ENCODE results near the gene LGALS9. TPM values are rescaled to one million over a fixed set of nuclear protein-coding genes. Genes with fewer than 3 reads are reported as not detected.

LGALS9 gene
- polyA plus RNA-seq, 3 donors, result 17.2 to 19.7 (median 18.4) TPM

DNA sequence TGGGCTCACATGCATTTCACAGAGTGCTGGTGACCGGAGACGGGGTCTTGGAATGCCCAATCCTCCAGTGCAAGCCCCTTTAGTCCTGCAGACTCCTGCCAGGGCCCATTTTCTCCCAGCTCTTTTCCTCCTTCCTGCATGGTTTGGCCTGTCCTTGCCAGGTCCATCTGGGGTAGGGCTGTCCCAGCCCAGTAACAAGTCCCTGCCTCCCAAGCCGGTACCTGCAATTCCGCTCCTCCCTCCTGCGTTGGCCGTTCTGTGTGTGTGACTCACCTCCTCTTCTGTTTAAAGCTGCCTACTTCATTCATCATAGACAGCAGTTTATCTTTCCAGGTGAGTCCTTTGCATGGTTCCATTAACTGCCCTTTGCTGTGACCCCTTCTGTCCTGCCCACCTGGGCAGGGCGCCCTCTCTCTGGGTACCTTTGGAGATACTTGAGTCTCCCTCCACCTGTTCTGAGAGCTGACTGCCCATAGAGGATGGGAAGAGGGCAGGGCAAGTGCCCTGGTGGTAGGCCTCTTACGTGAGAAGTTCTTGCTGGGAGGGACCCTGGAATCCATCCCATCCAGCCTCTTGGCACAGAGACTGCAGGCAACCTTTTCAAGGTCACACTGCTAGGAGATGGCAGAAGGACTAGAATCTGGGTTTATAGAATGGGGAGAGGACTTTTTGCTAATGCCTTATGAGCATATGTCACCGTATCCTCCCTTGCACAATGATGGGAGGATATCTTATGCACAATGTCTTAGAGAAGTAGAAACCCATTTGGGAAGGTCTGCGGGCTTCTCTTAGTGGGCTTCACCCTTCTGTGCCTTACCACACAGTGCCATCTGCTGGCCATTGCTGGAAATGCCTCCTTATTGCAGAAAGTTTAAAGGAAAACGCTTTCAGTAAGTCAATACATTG lies 29.7 kb upstream of the LGALS9 start:
- peak; percentile 83 for DNase-seq

DNA sequence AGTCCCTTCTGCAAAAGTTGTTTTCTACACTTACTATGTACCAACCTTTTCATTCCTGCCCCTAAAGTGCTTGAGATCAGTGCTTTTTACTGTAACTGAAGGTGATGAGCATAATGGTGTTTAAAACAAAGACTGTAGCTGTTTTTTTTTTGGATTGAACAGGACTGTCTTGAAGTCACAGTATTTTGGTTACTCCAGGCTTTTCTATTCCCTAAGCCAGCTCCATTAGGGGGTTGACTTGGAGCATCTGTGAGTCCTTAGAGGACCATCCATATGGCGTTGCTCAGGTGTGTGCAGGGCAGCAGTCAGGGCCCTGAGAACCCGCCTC lies 29.0 kb upstream of the LGALS9 start:
- no peak for DNase-seq

GRCh38 chr17:27602721-27603420 lies 28.1 kb upstream of the LGALS9 start:
- peak; percentile 72 for DNase-seq

DNA sequence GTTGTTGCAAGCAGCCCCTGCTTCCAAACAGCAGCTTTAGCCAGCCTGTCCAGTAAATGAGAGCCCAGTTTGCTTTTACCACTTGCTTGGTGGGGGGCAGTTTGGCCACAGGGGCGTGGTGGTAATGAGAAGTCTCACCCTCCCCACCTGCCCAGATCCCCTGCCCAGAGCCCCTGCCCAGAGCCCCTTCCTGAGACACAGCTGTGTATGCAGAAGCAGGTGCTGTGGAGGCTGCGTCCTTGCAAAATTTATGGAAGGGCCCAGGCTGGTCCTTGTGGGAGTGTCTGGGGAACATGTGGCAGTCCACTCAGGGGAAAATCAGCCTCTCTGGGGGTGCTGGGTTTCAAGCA lies 27.6 kb upstream of the LGALS9 start:
- DNase-seq, result no peak

- DNase-seq, result no peak
Measured at GRCh38 chr17:27603880-27604794, 26.9 kb upstream of the LGALS9 start.

DNA sequence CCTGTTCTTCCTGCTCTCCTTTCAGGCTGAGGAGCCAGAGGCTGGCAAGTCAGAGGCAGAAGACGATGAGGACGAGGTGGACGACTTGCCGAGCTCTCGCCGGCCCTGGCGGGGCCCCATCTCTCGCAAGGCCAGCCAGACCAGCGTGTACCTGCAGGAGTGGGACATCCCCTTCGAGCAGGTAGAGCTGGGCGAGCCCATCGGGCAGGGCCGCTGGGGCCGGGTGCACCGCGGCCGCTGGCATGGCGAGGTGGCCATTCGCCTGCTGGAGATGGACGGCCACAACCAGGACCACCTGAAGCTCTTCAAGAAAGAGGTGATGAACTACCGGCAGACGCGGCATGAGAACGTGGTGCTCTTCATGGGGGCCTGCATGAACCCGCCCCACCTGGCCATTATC lies 25.6 kb upstream of the LGALS9 start:
- no peak for DNase-seq

GRCh38 chr17:27607521-27608091 lies 23.4 kb upstream of the LGALS9 start:
- no peak for DNase-seq

DNA sequence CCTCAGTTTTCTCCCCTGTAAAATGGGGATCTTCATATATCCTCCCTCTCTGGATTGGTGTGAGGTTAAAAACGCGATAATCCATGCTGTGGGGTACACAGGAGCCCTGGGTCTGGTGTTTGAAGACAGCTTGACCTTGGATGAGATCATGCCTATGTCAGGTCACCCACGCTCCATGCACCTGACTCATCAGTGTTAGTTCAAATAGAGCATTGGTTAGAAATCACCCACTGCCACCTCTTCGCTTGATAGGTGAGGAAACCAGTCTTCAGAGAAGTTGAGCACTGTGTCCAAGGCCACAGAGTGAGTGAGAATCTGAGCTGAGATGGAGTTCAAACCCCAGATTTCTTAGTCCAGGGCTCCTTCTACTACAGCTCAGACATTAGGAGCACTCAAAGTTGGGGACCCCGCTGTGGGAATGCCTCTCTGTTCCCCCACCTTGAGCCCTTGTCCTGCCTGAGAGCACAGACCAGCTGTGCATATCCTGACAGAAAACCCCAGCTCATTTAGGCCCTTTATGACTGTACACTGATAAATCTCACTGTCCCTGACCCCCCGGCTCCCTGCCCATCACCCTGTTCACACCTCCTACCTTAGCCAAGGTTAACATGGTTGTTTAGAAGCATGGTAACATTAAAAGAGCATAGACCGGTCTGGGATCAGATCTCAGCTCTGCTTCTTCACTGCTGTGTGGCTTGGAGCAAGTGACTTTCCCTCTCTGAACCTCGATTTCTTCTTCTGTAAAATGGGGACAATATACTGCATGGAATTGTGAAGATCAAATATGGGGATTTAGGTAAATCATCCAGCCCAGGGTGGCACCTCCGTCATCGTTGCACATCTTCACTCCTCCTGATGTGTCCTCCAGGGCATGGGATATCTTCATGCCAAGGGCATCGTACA lies 22.4 kb upstream of the LGALS9 start:
- no peak for DNase-seq

DNA sequence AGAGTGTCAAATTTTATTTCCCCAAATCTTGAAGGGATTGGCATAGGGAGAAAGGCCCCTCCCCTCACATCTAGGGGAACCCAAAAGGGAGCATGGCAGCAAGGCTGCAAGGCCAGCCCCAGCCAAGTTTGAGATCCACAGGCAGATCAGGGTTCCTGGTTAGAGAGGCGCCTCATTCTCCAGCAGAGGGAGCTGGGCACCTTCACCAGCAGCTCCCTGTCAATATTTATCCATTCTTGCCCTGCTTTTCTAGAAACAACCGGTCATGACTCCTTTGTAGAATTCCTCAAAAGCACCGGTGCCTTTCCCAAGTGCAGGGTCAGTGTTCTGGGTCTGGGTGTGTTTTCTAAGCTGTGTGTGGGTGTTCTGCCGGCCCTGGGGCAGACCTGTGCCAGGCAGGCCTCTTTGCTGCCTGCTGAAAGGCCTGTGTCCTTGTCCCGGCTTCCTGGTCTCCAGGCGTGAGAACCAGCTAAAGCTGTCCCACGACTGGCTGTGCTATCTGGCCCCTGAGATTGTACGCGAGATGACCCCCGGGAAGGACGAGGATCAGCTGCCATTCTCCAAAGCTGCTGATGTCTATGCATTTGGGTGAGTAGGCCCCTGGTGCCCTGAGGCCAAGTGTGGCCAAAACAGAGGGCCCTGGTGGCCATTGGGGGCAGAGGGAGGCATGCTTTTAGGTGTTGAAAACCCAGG lies 21.2 kb upstream of the LGALS9 start:
- DNase-seq, result peak; percentile 61

DNA sequence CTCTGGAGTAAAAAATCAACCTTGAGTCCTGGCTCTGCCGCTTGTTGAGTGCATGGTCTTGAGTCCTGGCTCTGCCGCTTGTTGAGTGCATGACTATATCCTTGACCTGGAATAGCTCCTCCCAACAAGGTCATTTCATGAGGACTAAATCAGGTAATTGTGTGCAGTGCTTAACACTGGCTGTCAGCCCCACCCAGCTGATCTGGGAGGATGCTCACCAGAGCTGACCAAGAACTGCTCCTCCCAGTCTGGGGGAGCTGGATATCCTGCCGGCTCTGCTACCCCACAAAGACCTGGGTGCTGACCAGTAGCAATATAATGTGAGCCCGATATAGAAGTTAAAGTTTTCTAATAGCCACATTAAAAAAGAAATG lies 20.7 kb upstream of the LGALS9 start:
- no peak for DNase-seq

- DNase-seq, result no peak
Measured at GRCh38 chr17:27612160-27612770, 18.7 kb upstream of the LGALS9 start.

- DNase-seq, result no peak
Measured at GRCh38 chr17:27613433-27613832, 17.6 kb upstream of the LGALS9 start.

DNA sequence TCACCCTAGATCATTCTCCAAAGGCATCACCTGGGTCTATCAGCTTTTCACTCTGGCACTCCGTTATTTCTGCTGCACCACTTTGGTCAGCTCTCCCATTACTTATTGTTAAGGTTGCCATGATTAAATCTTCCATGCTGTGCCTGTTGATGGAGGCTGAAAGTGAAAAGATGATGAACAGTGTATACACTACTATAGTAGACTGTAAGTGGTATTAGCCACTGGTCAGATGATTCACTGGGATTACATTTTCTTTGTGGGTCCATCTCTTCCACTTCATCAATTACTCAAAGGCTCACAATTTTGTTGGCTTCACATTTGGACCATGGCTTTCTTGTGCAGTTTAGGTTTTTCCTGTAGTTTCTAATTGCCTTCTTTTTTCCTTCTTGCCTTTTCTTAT lies 15.9 kb upstream of the LGALS9 start:
- no peak for DNase-seq

DNA sequence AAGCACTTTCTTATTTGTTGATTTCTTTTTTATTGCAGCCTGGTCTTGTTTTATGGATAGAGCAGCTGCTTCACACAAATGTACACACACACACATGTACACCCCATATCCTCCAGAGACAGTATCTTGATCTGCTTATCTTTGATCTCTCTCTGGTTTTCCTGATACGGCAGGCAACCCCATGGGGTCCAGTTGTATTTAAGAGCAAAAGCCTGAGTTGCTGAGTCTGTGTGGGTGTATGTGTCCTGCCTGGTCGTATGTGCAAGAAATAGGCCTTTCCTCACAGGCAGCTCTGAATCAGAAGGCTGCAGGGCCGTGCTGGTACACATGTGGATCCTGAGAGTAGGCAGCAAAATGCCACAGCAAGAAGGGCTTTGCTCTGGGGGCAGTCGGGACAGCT lies 14.6 kb upstream of the LGALS9 start:
- no peak for DNase-seq

DNA sequence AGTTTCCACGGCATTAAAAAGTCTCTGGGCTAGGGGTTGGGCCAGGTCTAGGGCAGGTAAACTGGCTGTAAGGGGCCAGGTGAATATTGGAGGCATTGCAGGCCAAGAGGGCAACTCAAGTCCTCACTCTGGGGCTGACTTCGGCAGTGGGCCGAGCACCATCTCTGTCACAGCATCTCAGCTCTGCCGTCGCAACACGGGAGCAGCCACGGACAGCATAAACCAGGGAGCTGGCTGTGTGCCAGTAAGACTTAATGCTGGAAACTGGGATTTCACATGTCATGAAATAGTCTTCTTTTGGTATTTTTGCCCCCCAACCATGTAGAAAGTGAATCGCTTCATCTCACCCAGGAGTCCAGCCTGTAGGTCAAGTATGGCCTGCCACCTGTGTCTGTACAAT lies 12.6 kb upstream of the LGALS9 start:
- no peak for DNase-seq

- no peak for DNase-seq
Measured at GRCh38 chr17:27620721-27621120, 10.3 kb upstream of the LGALS9 start.

DNA sequence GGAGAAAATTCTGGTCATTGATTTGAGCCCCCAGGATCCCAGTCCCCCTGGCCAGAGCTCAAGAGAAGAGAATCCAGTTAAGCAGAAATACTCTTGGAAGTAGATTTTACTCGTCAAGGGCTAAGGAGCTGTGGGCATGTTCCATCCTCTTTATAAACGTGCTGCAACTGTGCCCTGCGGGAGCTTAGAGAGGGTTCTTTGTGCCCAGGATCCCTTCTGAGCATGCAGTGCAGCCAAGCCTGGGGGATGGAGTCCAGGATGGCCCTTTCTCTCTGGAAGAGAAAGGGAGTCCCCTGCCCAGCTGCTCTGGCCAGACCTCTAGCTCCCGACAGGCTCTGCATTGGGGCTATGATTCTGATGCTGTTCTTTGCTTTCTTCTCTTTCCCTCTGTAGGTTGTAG lies 9.5 kb upstream of the LGALS9 start:
- no peak for DNase-seq

DNA sequence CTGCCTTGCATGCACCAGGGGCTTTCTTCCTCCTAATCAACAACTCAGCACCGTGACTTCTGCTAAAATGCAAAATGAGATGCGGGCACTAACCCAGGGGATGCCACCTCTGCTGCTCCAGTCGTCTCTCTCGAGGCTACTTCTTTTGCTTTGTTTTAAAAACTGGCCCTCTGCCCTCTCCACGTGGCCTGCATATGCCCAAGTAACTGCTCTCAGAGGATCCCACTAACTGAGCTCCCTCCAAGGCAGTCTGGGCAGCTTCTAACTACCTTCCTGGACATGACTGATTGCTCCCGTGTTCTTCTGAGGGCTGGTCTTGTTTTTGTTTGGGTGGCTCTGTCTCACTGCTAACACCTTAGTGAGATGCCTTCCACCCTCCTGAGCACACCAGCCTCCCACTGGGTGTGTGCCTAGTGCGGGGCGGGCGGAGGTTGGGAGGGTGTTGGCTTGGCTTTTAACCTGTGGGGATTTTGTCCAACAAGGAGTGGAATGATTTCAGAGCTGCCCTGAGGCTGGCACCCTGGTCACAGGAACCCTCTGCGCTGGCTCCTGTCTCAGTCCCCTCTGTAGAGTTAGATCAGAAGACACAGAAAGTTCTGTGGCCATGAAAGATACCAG lies 8.9 kb upstream of the LGALS9 start:
- DNase-seq, result no peak

DNA sequence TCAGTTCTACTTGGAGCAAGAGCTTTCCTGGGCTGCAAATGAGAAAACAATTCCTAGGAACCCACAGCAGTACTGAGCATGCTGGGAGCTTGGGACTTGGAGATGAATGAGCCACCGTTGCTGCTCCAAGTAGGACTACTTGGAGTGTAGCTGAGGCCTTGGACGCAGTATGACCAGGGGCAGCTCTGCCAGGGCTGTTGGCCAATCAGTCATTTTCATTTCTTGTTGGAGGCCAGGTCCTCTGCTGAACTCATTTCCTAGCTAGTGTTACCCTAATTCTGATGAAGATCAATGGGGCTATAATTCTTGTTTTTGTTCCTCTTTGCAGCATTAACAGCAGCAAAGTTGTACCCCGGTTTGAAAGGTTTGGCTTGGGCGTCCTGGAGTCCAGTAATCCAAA lies 8.0 kb upstream of the LGALS9 start:
- no peak for DNase-seq

- no peak for DNase-seq
Measured at GRCh38 chr17:27623614-27624013, 7.4 kb upstream of the LGALS9 start.

Measured in renal pelvis (tissue), 4 donors.